Measurements from ENCODE around the gene OLFM1.
A peak's percentile ranks its signal among the peaks of the same experiment; 100 is the strongest.
"Not testable (repeated sequence)": the region's sequence is repeated elsewhere in the genome, so short reads cannot be mapped to it uniquely, and the experiment has no call there.

The OLFM1 gene

GRCh38 chr9:135102331-135102730 lies 14.9 kb downstream of the OLFM1 start:
- no peak for ATAC-seq
- H3K4me1 Mint-ChIP-seq: no peaks in the 10 kb centered on the region
- H3K9me3 Mint-ChIP-seq: no peaks in the 10 kb centered on the region
- DNase-seq (ENCODE audit: low spot score in 2 of 2): no peak
- no peaks in the 10 kb centered on the region for H3K36me3 Mint-ChIP-seq
- H3K4me3 Mint-ChIP-seq: no peak overlapping the region
- no peak overlapping the region for H3K27ac Mint-ChIP-seq

DNA sequence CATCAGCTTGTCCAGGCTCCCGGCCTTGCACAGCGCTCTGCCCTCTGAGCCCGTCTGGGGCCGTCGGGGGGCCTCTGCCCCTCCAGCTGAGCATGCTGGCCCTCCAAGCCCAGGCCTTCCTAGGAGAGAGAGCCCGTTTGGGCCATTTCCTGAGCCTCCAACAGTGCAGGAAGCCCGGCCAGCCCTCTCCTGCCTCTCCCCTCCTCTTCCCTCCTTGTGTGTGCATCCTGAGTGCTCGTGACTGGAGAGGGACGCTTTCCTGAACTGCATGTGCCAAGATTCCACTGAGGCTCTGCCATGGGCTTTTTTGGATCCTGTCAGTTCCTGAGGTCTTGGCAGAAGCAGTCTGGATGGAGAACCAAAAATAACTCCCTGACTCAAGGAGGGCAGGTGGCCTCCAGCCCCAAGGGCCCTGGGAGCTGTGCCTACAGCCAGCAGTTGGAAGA lies 15.6 kb downstream of the OLFM1 start:
- ATAC-seq: no peak
- DNase-seq (ENCODE audit: low spot score in 2 of 2): no peak
- no peak overlapping the region for H3K27ac Mint-ChIP-seq
- H3K4me3 Mint-ChIP-seq: no peak overlapping the region
- no peaks in the 10 kb centered on the region for H3K4me1 Mint-ChIP-seq
- no peaks in the 10 kb centered on the region for H3K9me3 Mint-ChIP-seq
- no peaks in the 10 kb centered on the region for H3K36me3 Mint-ChIP-seq

GRCh38 chr9:135103931-135104639 lies 16.6 kb downstream of the OLFM1 start:
- H3K27ac Mint-ChIP-seq: no peak overlapping the region
- no peak for DNase-seq (ENCODE audit: low spot score in 2 of 2)

DNA sequence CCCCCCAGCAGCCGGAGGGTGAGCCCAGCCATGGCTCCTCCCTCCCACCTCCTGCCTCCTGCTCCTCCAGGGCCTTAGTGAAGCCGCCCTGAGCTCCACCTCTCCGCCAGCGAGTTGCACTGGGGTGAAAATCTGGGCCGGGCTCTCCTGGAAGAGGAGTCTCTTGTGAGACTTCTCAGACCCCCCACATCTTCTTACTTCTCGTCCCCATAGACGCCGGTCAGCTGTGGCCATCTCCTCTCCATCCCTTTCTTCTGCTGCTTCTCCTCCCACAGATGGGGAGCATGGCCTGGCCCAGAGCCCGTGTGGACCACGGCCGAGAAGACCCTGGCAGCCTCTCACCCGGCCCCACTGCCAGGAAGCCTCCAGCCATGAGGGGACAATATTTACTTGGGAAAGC lies 17.3 kb downstream of the OLFM1 start:
- no peaks in the 10 kb centered on the region for H3K36me3 Mint-ChIP-seq
- ATAC-seq (no peak), DNase-seq (ENCODE audit: low spot score in 2 of 2) (no peak)
- H3K9me3 Mint-ChIP-seq: no peaks in the 10 kb centered on the region
- peaks cover 13% of the 10 kb centered on the region for H3K4me1 Mint-ChIP-seq
- no peak overlapping the region for H3K27ac Mint-ChIP-seq
- H3K4me3 Mint-ChIP-seq: no peak overlapping the region

More at GRCh38 chr9:135103931-135104639, 16.6 kb downstream of the OLFM1 start:
- Mint-ChIP-seq H3K4me3 (no peak overlapping the region), H3K4me1 (peaks cover 6% of the 10 kb centered on the region), H3K36me3 (no peaks in the 10 kb centered on the region), H3K9me3 (no peaks in the 10 kb centered on the region)
- no peak for ATAC-seq

- Mint-ChIP-seq H3K4me1 (peaks cover 14% of the 10 kb centered on the region), H3K36me3 (no peaks in the 10 kb centered on the region), H3K9me3 (no peaks in the 10 kb centered on the region), H3K27ac (no peak overlapping the region), H3K4me3 (no peak overlapping the region)
- no peak for ATAC-seq
- no peak for DNase-seq (ENCODE audit: low spot score in 2 of 2)
Measured at GRCh38 chr9:135105211-135105745, 17.8 kb downstream of the OLFM1 start.

DNA sequence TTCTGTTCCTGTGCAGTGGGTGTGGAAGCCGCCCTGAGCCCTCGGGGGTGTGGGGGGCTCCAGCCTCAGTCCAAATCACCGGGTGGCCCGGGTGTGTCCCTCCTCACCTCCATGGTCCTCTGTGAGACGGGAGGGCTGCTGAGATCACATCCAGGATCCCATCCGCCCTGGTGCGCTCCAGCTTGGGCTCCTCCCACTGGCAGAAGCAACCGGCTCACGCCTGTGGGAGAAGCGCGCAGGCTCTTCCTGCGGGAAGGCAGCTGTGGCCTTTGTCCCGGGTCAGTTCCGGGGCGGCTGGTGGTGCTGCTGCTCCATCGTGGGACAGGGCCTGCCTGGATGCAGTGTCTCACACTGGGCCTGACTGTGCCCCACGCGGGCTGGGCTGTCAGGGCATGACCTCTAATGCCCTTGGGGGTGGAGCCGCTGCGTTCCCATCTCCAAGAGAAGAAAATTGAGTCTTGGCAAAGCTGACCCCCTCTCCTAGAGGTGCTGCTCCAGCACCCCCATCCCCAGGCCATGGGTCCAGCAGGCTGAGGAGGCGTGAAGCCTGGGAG lies 18.5 kb downstream of the OLFM1 start:
- Mint-ChIP-seq H3K9me3 (no peaks in the 10 kb centered on the region), H3K4me3 (no peak overlapping the region), H3K4me1 (peaks cover 14% of the 10 kb centered on the region), H3K36me3 (no peaks in the 10 kb centered on the region), H3K27ac (no peak overlapping the region)
- no peak for DNase-seq (ENCODE audit: low spot score in 2 of 2)
- no peak for ATAC-seq

- ATAC-seq: no peak
- H3K4me1 Mint-ChIP-seq: peaks cover 14% of the 10 kb centered on the region
Measured at GRCh38 chr9:135106551-135107270, 19.2 kb downstream of the OLFM1 start.

GRCh38 chr9:135107581-135108235 lies 20.2 kb downstream of the OLFM1 start:
- DNase-seq (ENCODE audit: low spot score in 2 of 2) (no peak), ATAC-seq (no peak)
- no peak overlapping the region for H3K4me3 Mint-ChIP-seq
- no peak overlapping the region for H3K27ac Mint-ChIP-seq
- H3K9me3 Mint-ChIP-seq: no peaks in the 10 kb centered on the region
- H3K4me1 Mint-ChIP-seq: peaks cover 14% of the 10 kb centered on the region
- no peaks in the 10 kb centered on the region for H3K36me3 Mint-ChIP-seq

More at GRCh38 chr9:135106551-135107270, 19.2 kb downstream of the OLFM1 start:
- Mint-ChIP-seq H3K9me3 (no peaks in the 10 kb centered on the region), H3K36me3 (no peaks in the 10 kb centered on the region), H3K4me3 (no peak overlapping the region), H3K27ac (no peak overlapping the region)
- DNase-seq (ENCODE audit: low spot score in 2 of 2): no peak

DNA sequence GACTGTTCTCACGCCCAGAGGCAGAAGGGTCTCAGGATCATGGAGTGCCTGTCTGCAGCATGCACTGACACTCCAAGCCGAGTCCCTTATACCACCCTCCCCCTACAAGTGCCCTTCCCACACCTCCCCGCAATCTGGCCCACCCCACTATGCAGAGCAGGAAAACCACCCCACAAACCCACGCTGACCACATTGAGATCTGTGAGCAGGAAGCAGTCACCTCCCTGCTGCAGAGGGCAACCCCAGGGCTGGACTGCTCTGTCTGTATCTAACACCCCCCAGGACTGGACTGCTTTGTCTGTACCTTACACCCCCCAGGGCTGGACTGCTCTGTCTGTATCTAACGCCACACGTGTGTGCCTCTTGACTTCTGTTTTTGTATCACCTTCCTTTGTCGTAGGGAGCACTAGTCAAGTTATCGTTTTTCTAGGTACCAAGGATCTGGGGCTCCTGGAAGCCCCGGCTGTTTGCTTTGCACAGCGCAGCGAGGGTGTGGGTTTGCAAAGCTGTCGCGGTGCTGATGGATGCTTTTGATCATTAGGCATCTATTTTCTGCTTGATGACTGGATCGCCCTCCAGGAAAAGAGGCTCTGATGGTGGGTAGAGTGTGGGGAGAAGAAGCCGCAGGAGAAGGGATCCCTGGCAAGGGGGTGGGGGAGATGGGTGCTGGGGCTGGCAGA lies 21.5 kb downstream of the OLFM1 start:
- DNase-seq (ENCODE audit: low spot score in 2 of 2) (no peak), ATAC-seq (peak; percentile 38)
- Mint-ChIP-seq H3K9me3 (no peaks in the 10 kb centered on the region), H3K4me1 (peaks cover 14% of the 10 kb centered on the region), H3K4me3 (no peak overlapping the region), H3K36me3 (no peaks in the 10 kb centered on the region), H3K27ac (no peak overlapping the region)

GRCh38 chr9:135109650-135110049 lies 22.2 kb downstream of the OLFM1 start:
- H3K4me3 Mint-ChIP-seq: no peak overlapping the region
- ATAC-seq: no peak
- H3K36me3 Mint-ChIP-seq: no peaks in the 10 kb centered on the region
- H3K9me3 Mint-ChIP-seq: no peaks in the 10 kb centered on the region
- no peak for DNase-seq (ENCODE audit: low spot score in 2 of 2)
- H3K27ac Mint-ChIP-seq: no peak overlapping the region
- peaks cover 14% of the 10 kb centered on the region for H3K4me1 Mint-ChIP-seq

- ATAC-seq: no peak
Measured at GRCh38 chr9:135110416-135110815, 22.9 kb downstream of the OLFM1 start.

DNA sequence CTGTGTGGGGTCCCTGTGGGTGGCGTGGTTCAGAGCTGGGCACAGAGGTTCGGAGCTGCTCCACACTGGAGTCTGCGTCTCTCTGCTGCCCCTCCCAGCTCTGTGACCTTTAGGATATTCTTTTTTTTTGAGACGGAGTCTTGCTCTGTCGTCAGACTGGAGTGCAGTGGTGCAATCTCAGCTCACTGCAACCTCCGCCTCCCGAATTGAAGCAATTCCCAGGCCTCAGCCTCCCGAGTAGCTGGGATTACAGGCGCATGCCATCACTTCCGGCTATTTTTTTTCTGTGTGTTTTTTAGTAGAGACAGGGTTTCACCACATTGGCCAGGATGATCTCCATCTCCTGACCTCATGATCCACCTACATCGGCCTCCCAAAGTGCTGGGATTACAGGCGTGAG lies 24.1 kb downstream of the OLFM1 start:
- H3K36me3 Mint-ChIP-seq; ATAC-seq; DNase-seq (ENCODE audit: low spot score in 2 of 2); H3K9me3 Mint-ChIP-seq; H3K4me3 Mint-ChIP-seq; H3K27ac Mint-ChIP-seq: not testable (repeated sequence)
- peaks cover 14% of the 10 kb centered on the region for H3K4me1 Mint-ChIP-seq

More at GRCh38 chr9:135110416-135110815, 22.9 kb downstream of the OLFM1 start:
- Mint-ChIP-seq H3K9me3 (no peaks in the 10 kb centered on the region), H3K4me1 (peaks cover 14% of the 10 kb centered on the region), H3K27ac (no peak overlapping the region), H3K36me3 (no peaks in the 10 kb centered on the region), H3K4me3 (no peak overlapping the region)
- no peak for DNase-seq (ENCODE audit: low spot score in 2 of 2)

DNA sequence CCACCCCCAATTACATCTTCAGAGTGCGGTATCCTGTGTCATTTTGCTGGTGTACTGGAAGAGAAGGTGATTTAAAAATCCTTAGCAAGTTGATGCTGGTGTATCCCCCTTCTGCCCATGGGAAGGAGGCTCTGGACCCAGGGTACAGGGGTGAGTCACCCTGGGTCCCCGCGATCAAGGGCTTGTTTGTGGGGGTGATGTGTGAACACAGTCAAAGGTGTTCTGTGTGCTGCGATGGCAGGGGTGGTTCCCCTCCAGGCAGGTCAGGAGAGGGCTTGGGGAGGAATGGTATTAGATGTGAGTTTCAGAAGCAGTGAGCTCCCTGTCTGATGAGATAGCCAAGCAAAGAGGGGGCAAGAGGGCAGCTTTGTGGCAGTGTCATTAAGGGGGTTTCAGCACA lies 28.9 kb downstream of the OLFM1 start:
- no peak overlapping the region for H3K4me3 Mint-ChIP-seq
- no peaks in the 10 kb centered on the region for H3K36me3 Mint-ChIP-seq
- DNase-seq (ENCODE audit: low spot score in 2 of 2): no peak
- no peaks in the 10 kb centered on the region for H3K9me3 Mint-ChIP-seq
- no peak overlapping the region for H3K27ac Mint-ChIP-seq
- no peak for ATAC-seq
- no peaks in the 10 kb centered on the region for H3K4me1 Mint-ChIP-seq

- H3K4me3 Mint-ChIP-seq: no peak overlapping the region
- DNase-seq (ENCODE audit: low spot score in 2 of 2) (no peak), ATAC-seq (no peak)
- no peak overlapping the region for H3K27ac Mint-ChIP-seq
- no peaks in the 10 kb centered on the region for H3K4me1 Mint-ChIP-seq
- H3K9me3 Mint-ChIP-seq: no peaks in the 10 kb centered on the region
- no peaks in the 10 kb centered on the region for H3K36me3 Mint-ChIP-seq
Measured at GRCh38 chr9:135116881-135117280, 29.4 kb downstream of the OLFM1 start.

GRCh38 chr9:135117281-135117680 lies 29.8 kb downstream of the OLFM1 start:
- ATAC-seq: no peak
- Mint-ChIP-seq H3K27ac (no peak overlapping the region), H3K9me3 (no peaks in the 10 kb centered on the region), H3K4me3 (no peak overlapping the region), H3K4me1 (no peaks in the 10 kb centered on the region), H3K36me3 (no peaks in the 10 kb centered on the region)
- no peak for DNase-seq (ENCODE audit: low spot score in 2 of 2)

All from stimulated activated effector memory CD8-positive, alpha-beta T cell treated with anti-CD3 and anti-CD28 coated beads, Interleukin-12 subunit alpha, Interleukin-12 subunit beta, amount 100 ng/mL, for 72 hours (primary cell).